ENCODE results near the gene JARID2. TPM values are rescaled to one million over a fixed set of nuclear protein-coding genes. Genes with fewer than 3 reads are reported as not detected.
A peak's percentile ranks its signal among the peaks of the same experiment; 100 is the strongest.

Gene JARID2
- polyA plus RNA-seq, 1 donor, result 13.3 TPM

DNA sequence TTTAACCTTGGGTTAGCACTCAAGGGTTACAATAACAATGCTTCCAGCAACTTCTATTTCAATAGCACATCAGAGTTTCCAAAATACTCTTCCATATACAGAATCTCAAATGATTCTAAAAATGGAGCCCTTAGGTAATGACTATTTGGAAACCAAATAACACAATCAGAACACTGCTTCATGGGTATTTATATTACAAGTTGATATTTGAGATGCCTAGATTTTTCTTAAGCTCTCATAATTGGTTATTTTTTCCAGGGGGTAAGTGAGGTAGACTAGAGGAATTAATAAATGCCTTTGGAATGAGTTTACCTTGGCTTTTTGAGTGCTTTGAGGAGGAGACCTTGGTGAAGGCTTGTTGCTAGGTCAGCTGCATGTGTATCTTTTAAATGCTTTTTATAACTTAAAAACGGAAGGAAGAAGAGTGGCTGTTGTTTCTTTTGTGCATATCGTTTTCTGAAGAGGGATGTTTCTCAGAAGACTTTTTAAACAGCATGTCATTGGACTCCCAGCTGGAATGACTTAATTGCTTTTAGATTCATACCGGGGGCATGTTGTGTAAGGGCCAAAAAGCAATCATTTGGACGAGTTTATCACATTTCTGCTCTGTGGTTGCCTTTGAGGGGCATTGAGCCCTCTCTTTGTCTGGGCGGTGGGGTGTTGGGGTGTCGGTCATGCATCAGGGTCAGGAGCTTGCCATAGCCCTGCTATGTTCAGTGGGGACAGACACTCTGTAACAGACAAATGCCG, 230.9 kb downstream of the JARID2 start:
- Histone ChIP-seq H3K4me3 (ENCODE audit: low read length) (no peak overlapping the region), H3K27ac (ENCODE audit: low read length) (no peak overlapping the region), H3K36me3 (ENCODE audit: control insufficient read depth, insufficient read depth, low read length) (peaks cover 6% of the 10 kb centered on the region), H3K9me3 (ENCODE audit: control insufficient read depth, low read depth, low read length) (no peaks in the 10 kb centered on the region), H3K27me3 (ENCODE audit: control insufficient read depth, insufficient read depth, low read length) (no peaks in the 10 kb centered on the region), H3K4me1 (ENCODE audit: control insufficient read depth, insufficient read depth, low read length) (no peaks in the 10 kb centered on the region)
- 80% methylated on average over 1 of the region's 7 CpGs for WGBS (ENCODE audit: insufficient coverage, low lambda C conversion rate)
- DNase-seq, result no peak

DNA sequence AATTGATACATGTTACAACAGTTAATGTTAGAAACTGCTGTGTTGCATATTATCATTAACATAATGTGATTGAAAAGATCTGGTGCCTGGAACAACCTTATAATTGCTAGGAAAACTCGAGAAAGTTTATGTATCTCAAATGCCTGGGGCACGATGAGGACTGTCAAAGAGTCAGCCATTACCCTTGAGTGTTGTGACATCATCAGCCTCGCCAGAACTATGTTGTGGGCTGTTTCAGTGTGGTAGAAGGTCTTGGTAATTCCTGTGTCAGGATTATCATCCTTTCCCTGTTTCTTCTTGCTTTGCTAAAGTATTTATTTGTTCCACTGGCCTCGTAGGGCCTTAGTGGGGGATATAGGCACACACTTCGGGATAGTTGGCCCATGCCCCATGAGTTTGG, 231.9 kb downstream of the JARID2 start:
- Histone ChIP-seq H3K36me3 (ENCODE audit: control insufficient read depth, insufficient read depth, low read length) (peaks cover 6% of the 10 kb centered on the region), H3K27ac (ENCODE audit: low read length) (no peak overlapping the region), H3K27me3 (ENCODE audit: control insufficient read depth, insufficient read depth, low read length) (no peaks in the 10 kb centered on the region), H3K4me1 (ENCODE audit: control insufficient read depth, insufficient read depth, low read length) (no peaks in the 10 kb centered on the region), H3K9me3 (ENCODE audit: control insufficient read depth, low read depth, low read length) (no peaks in the 10 kb centered on the region), H3K4me3 (ENCODE audit: low read length) (no peak overlapping the region)
- no CpG with 5 or more reads among the region's 5 CpGs for WGBS (ENCODE audit: insufficient coverage, low lambda C conversion rate)
- DNase-seq, result no peak

DNA sequence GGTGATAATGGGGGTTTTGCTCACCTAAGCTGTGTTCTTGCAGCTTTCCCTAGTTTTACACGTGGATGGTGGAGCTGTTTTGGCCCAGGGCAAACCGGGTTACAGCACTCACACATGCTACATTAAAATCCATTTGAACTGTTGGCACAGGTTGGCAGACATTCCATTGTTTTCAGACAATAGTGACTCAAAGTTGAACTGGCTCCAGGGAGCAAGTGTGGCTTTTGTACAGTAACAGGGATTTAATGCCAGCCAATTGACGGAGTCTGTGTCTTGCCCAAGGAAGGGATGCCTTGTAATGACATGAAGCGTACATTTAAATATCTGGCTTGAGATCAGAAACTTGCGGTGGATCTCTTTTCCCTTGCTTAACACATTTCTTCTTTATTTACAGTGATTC, 233.9 kb downstream of the JARID2 start:
- peaks cover 3% of the 10 kb centered on the region for H3K36me3 ChIP-seq (ENCODE audit: control insufficient read depth, insufficient read depth, low read length)
- DNase-seq, result no peak
- no peaks in the 10 kb centered on the region for H3K4me1 ChIP-seq (ENCODE audit: control insufficient read depth, insufficient read depth, low read length)
- H3K27me3 ChIP-seq (ENCODE audit: control insufficient read depth, insufficient read depth, low read length), result no peaks in the 10 kb centered on the region
- no CpG with 5 or more reads among the region's 5 CpGs for WGBS (ENCODE audit: insufficient coverage, low lambda C conversion rate)
- no peak overlapping the region for H3K27ac ChIP-seq (ENCODE audit: low read length)
- no peak overlapping the region for H3K4me3 ChIP-seq (ENCODE audit: low read length)
- H3K9me3 ChIP-seq (ENCODE audit: control insufficient read depth, low read depth, low read length), result no peaks in the 10 kb centered on the region

DNA sequence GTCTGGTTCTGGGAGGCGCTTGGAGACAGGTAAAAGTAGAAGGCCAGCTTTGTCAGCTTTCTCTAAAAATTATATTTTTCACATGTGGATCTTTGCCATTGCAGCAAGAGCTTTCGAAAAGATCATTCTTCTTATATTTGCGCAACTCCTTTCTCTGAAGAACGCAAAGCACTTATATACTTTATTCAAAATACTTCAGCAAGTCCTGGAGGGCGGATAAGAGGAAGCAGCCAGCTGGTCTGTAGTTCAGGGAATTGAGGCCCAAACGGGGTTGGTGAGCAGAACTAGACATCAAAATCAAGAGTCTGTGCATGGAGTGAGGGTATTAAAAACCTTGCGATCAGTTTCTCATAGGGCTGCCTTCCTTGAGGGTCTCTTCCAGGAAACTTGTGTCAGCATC, 234.7 kb downstream of the JARID2 start:
- no peaks in the 10 kb centered on the region for H3K9me3 ChIP-seq (ENCODE audit: control insufficient read depth, low read depth, low read length)
- peaks cover 1% of the 10 kb centered on the region for H3K36me3 ChIP-seq (ENCODE audit: control insufficient read depth, insufficient read depth, low read length)
- WGBS (ENCODE audit: insufficient coverage, low lambda C conversion rate), result no CpG with 5 or more reads among the region's 7 CpGs
- H3K4me1 ChIP-seq (ENCODE audit: control insufficient read depth, insufficient read depth, low read length), result no peaks in the 10 kb centered on the region
- no peak for DNase-seq
- no peak overlapping the region for H3K4me3 ChIP-seq (ENCODE audit: low read length)
- H3K27ac ChIP-seq (ENCODE audit: low read length), result no peak overlapping the region
- no peaks in the 10 kb centered on the region for H3K27me3 ChIP-seq (ENCODE audit: control insufficient read depth, insufficient read depth, low read length)

DNA sequence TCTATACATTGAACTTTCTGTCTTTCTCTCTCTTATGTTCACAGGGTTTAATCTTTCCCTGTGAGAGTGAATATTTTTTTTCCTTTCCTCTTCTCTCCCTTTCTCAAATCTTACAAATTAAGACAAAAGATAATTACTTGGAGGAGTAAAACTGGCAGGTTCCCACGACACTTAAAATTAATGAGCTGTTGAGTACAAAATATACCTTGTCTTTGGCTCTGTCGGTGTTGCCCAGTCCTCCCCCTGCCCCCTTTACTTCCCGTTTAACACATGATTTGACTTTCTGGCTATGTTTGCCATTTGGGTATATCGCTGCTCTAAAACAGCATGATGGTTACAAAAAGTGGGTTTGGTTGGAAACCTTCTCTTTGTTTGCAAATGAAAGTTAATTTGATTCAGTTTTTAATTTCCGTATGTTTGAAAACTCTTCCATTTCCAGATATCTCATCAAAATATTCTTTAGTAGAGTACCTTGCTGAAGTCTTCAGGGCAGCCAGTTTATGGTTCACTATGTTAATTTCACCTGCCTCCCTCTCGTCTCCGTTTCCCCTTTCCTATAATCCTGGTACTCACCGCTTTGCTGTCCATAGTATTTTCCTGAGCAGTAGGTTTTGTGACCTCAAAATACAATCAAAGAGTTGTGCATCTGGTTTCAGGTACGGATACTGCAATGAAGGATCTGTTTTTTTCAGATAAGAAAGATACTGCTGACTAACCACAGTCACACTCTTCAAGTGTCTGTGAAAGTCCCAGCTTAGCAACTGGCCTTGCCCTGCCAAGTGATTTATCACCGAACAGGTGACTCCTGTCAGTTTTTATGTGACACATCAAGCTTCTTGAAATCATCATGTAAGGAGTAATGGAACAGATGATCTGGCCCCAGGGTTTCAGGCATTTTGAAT, 235.8 kb downstream of the JARID2 start:
- whole genome bisulfite sequencing (ENCODE audit: insufficient coverage, low lambda C conversion rate), result 75% methylated on average over 6 of the region's 10 CpGs
- H3K9me3 ChIP-seq (ENCODE audit: control insufficient read depth, low read depth, low read length), result no peaks in the 10 kb centered on the region
- no peaks in the 10 kb centered on the region for H3K27me3 ChIP-seq (ENCODE audit: control insufficient read depth, insufficient read depth, low read length)
- H3K4me1 ChIP-seq (ENCODE audit: control insufficient read depth, insufficient read depth, low read length), result no peaks in the 10 kb centered on the region
- no peak overlapping the region for H3K27ac ChIP-seq (ENCODE audit: low read length)
- H3K36me3 ChIP-seq (ENCODE audit: control insufficient read depth, insufficient read depth, low read length), result no peaks in the 10 kb centered on the region
- H3K4me3 ChIP-seq (ENCODE audit: low read length), result no peak overlapping the region
- peak; percentile 28 to 57 for DNase-seq

DNA sequence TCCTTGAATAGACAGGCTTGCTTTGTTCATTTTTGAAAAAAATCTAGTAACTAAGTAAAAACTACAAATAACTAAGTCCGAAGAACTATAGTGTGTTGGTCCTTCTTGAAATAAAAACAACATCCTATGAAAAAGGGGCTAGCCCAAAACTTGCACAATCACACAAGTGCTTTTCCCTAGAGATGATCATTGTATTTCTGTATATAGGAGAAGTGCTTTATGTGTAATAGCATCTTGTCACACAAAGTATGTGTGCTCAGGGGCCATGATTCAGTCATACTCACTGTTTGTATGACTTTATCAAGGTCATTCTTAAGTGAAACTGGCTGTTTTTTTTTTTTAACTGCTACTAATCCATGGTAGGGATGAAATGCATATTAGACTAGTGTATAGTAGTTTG, 237.2 kb downstream of the JARID2 start:
- WGBS (ENCODE audit: insufficient coverage, low lambda C conversion rate), result no CpG with 5 or more reads among the region's 1 CpG
- DNase-seq, result no peak

DNA sequence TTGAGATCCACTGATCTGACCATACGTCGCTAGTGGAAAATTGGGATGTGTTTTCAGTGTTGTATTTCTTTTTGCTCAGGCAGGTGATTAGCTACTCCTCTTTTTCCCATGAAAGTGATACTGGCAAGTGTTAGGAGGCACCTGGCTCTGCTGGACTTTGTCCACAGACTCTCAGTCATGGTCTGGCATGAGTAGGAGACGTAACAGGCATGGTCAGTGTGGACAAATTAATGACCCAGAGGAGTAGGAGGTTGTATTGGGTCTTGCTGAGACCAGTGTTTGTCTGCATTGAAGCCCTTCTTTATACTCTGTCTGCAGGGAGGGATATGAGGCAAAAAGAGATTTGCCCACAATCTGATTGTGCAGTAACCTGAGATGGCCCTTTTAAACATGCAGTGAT, 238.3 kb downstream of the JARID2 start:
- no CpG with 5 or more reads among the region's 3 CpGs for WGBS (ENCODE audit: insufficient coverage, low lambda C conversion rate)
- no peaks in the 10 kb centered on the region for H3K9me3 ChIP-seq (ENCODE audit: control insufficient read depth, low read depth, low read length)
- H3K27ac ChIP-seq (ENCODE audit: low read length), result no peak overlapping the region
- H3K36me3 ChIP-seq (ENCODE audit: control insufficient read depth, insufficient read depth, low read length), result peaks cover 18% of the 10 kb centered on the region
- peak; percentile 25 to 46 for DNase-seq
- no peaks in the 10 kb centered on the region for H3K27me3 ChIP-seq (ENCODE audit: control insufficient read depth, insufficient read depth, low read length)
- H3K4me3 ChIP-seq (ENCODE audit: low read length), result no peak overlapping the region
- no peaks in the 10 kb centered on the region for H3K4me1 ChIP-seq (ENCODE audit: control insufficient read depth, insufficient read depth, low read length)

More for the DNA sequence above, 237.2 kb downstream of the JARID2 start:
- Histone ChIP-seq H3K36me3 (ENCODE audit: control insufficient read depth, insufficient read depth, low read length) (peaks cover 7% of the 10 kb centered on the region), H3K4me3 (ENCODE audit: low read length) (no peak overlapping the region), H3K4me1 (ENCODE audit: control insufficient read depth, insufficient read depth, low read length) (no peaks in the 10 kb centered on the region), H3K27ac (ENCODE audit: low read length) (no peak overlapping the region), H3K27me3 (ENCODE audit: control insufficient read depth, insufficient read depth, low read length) (no peaks in the 10 kb centered on the region), H3K9me3 (ENCODE audit: control insufficient read depth, low read depth, low read length) (no peaks in the 10 kb centered on the region)

DNA sequence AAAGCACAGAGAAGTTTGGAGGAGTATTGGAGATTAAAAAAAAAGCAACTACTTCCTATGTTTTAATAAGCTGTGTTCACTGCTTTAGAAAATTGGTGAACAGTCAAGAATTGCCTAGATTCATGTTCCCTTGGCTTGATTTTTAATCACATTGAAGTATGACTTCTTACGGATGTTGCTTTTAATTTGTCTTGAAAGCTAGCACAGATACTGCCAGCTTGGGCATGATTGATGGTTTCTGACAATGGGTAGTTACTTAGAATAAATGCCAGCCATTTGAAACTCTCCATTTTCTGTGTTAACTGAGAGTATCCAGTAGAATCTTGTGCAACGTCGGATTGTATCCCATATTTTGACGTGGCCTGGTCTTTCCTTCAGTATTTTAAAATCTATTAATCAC, 239.0 kb downstream of the JARID2 start:
- DNase-seq, result no peak
- H3K4me3 ChIP-seq (ENCODE audit: low read length), result no peak overlapping the region
- H3K27me3 ChIP-seq (ENCODE audit: control insufficient read depth, insufficient read depth, low read length), result no peaks in the 10 kb centered on the region
- no CpG with 5 or more reads among the region's 4 CpGs for WGBS (ENCODE audit: insufficient coverage, low lambda C conversion rate)
- peaks cover 20% of the 10 kb centered on the region for H3K36me3 ChIP-seq (ENCODE audit: control insufficient read depth, insufficient read depth, low read length)
- no peaks in the 10 kb centered on the region for H3K9me3 ChIP-seq (ENCODE audit: control insufficient read depth, low read depth, low read length)
- no peak overlapping the region for H3K27ac ChIP-seq (ENCODE audit: low read length)
- peaks cover 4% of the 10 kb centered on the region for H3K4me1 ChIP-seq (ENCODE audit: control insufficient read depth, insufficient read depth, low read length)

DNA sequence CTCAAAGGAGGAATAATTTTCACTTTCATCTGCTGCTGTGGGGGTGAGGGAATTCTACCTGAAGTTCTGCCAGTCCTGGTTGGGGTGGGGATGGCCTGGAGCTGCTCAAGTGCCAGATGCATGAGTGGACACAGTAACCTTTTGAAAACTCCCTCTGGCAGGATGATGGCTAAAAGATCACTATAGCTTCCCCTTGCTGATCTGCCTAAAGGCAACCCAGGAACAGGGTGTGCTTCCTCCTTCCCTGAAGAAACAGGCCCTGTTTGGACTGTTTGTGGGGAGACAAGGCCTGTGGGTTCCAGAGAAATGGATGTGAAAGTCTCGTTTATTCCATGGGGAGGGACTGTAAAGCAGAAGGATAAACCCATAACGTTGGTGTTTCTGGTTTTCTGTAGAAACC, 240.1 kb downstream of the JARID2 start:
- DNase-seq, result no peak
- no CpG with 5 or more reads among the region's 2 CpGs for WGBS (ENCODE audit: insufficient coverage, low lambda C conversion rate)

DNA sequence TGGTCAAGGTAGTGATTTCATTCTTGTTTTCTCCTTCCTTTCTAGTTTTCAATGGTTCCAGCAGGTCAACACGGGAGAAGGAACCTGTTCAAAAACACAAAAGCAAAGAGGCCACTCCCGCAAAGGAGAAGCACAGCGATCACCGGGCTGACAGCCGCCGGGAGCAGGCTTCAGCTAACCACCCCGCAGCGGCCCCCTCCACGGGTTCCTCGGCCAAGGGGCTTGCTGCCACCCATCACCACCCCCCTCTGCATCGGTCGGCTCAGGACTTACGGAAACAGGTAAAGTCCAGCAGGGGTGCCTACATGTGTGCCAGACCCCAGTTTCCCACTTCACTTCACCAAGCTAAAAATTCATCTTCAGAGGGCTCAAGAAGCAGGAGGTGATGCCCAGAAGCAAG, 241.4 kb downstream of the JARID2 start:
- H3K4me3 ChIP-seq (ENCODE audit: low read length), result no peak overlapping the region
- peaks cover 9% of the 10 kb centered on the region for H3K4me1 ChIP-seq (ENCODE audit: control insufficient read depth, insufficient read depth, low read length)
- 100% methylated on average over 1 of the region's 13 CpGs for WGBS (ENCODE audit: insufficient coverage, low lambda C conversion rate)
- H3K27ac ChIP-seq (ENCODE audit: low read length), result no peak overlapping the region
- peaks cover 20% of the 10 kb centered on the region for H3K36me3 ChIP-seq (ENCODE audit: control insufficient read depth, insufficient read depth, low read length)
- no peaks in the 10 kb centered on the region for H3K27me3 ChIP-seq (ENCODE audit: control insufficient read depth, insufficient read depth, low read length)
- no peaks in the 10 kb centered on the region for H3K9me3 ChIP-seq (ENCODE audit: control insufficient read depth, low read depth, low read length)
- no peak for DNase-seq

More for the DNA sequence above, 240.1 kb downstream of the JARID2 start:
- Histone ChIP-seq H3K4me1 (ENCODE audit: control insufficient read depth, insufficient read depth, low read length) (peaks cover 9% of the 10 kb centered on the region), H3K4me3 (ENCODE audit: low read length) (no peak overlapping the region), H3K9me3 (ENCODE audit: control insufficient read depth, low read depth, low read length) (no peaks in the 10 kb centered on the region), H3K27ac (ENCODE audit: low read length) (no peak overlapping the region), H3K36me3 (ENCODE audit: control insufficient read depth, insufficient read depth, low read length) (peaks cover 20% of the 10 kb centered on the region), H3K27me3 (ENCODE audit: control insufficient read depth, insufficient read depth, low read length) (no peaks in the 10 kb centered on the region)
